GM19438 (cell line): Measurements from ENCODE around the gene ARMC9.

Experiments used
- ATAC-seq: cut with Tn5 transposase; IDR thresholded peaks from one replicate; pipeline ENCODE4 v1.9.1; 2021; ENCODE audit warnings: low read depth; ENCODE audit not compliant: unreplicated experiment

The ARMC9 gene

GRCh38 chr2:231201475-231201814 lies 3.0 kb downstream of the ARMC9 start:
- ATAC-seq, result no peak

- ATAC-seq, result no peak
Observed at GRCh38 chr2:231203087-231203486, 4.7 kb downstream of the ARMC9 start.

- no peak for ATAC-seq
Observed at GRCh38 chr2:231204146-231204545, 5.7 kb downstream of the ARMC9 start.

GRCh38 chr2:231204581-231204980 lies 6.2 kb downstream of the ARMC9 start:
- ATAC-seq, result no peak

- no peak for ATAC-seq
Observed at GRCh38 chr2:231207734-231208133, 9.3 kb downstream of the ARMC9 start.

- ATAC-seq, result no peak
Observed at GRCh38 chr2:231210782-231211181, 12.4 kb downstream of the ARMC9 start.

GRCh38 chr2:231211486-231211885 lies 13.1 kb downstream of the ARMC9 start:
- no peak for ATAC-seq

GRCh38 chr2:231212329-231212845 lies 14.0 kb downstream of the ARMC9 start:
- no peak for ATAC-seq

- no peak for ATAC-seq
Observed at GRCh38 chr2:231213931-231214642, 15.7 kb downstream of the ARMC9 start.

GRCh38 chr2:231218366-231218765 lies 19.9 kb downstream of the ARMC9 start:
- no peak for ATAC-seq

GRCh38 chr2:231219289-231219688 lies 20.9 kb downstream of the ARMC9 start:
- ATAC-seq, result no peak

- no peak for ATAC-seq
Observed at GRCh38 chr2:231221761-231222160, 23.3 kb downstream of the ARMC9 start.

- ATAC-seq, result peak; percentile 69
Observed at GRCh38 chr2:231222318-231223000, 24.0 kb downstream of the ARMC9 start.

GRCh38 chr2:231223001-231223375 lies 24.6 kb downstream of the ARMC9 start:
- ATAC-seq, result no peak

GRCh38 chr2:231223458-231223976 lies 25.1 kb downstream of the ARMC9 start:
- ATAC-seq, result no peak

- ATAC-seq, result peak; percentile 43
Observed at GRCh38 chr2:231227310-231228162, 29.1 kb downstream of the ARMC9 start.

GRCh38 chr2:231228223-231228622 lies 29.8 kb downstream of the ARMC9 start:
- peak; percentile 77 for ATAC-seq

- ATAC-seq, result no peak
Observed at GRCh38 chr2:231228974-231229529, 30.6 kb downstream of the ARMC9 start.

- no peak for ATAC-seq
Observed at GRCh38 chr2:231235217-231235616, 36.8 kb downstream of the ARMC9 start.

- no peak for ATAC-seq
Observed at GRCh38 chr2:231238689-231239088, 40.3 kb downstream of the ARMC9 start.

- no peak for ATAC-seq
Observed at GRCh38 chr2:231239751-231240150, 41.3 kb downstream of the ARMC9 start.
